Mesothelial cell of epicardium (in vitro differentiated cells): Measurements from ENCODE around the gene CISTR. TPM values are rescaled to one million over a fixed set of nuclear protein-coding genes. Genes with fewer than 3 reads are reported as not detected.

ENCODE experiments used
- DNase-seq, 2 experiments: peaks; one replicate each; pipeline ENCODE4 v3.0.0; 2021; ENCODE audit warnings: low spot score in 2 of 2; ENCODE audit not compliant: unreplicated experiment in 2 of 2
- H3K27ac Mint-ChIP-seq: 2 replicates; pipeline ENCODE4 v1.8.0; 2021; ENCODE audit warnings: mixed read lengths
- H3K27me3 Mint-ChIP-seq: 2 replicates; pipeline ENCODE4 v1.8.0; 2021; ENCODE audit warnings: low read depth, mixed read lengths
- H3K36me3 Mint-ChIP-seq: 2 replicates; pipeline ENCODE4 v1.8.0; 2021; ENCODE audit warnings: mixed read lengths
- H3K4me1 Mint-ChIP-seq: 2 replicates; pipeline ENCODE4 v1.8.0; 2021; ENCODE audit warnings: mixed read lengths
- H3K4me3 Mint-ChIP-seq: 2 replicates; pipeline ENCODE4 v1.8.0; 2021; ENCODE audit warnings: mild to moderate bottlenecking, moderate library complexity, mixed read lengths
- H3K9me3 Mint-ChIP-seq: 2 replicates; pipeline ENCODE4 v1.8.0; 2021; ENCODE audit warnings: mixed read lengths
- CTCF ChIP-seq: fragments of 200-600 bp; sonication (generic); IDR thresholded peaks from one replicate; pipeline ENCODE4 v1.5.0; 2021; ENCODE audit warnings: antibody characterized with exemption; ENCODE audit not compliant: unreplicated experiment
- total RNA-seq: library from RNA; stranded (reverse); gene quantifications from 3 replicates; pipeline ENCODE4 v1.2.1, GENCODE V29; 2021

CISTR gene
- total RNA-seq, 1 donor from 2014 or later: not detected

GRCh38 chr12:53717319-53717718 lies 34.5 kb downstream of the CISTR start:
- H3K4me1 Mint-ChIP-seq: no peaks in the 10 kb centered on the region
- no peaks in the 10 kb centered on the region for H3K27me3 Mint-ChIP-seq
- TF ChIP-seq CTCF: no peak
- no peaks in the 10 kb centered on the region for H3K9me3 Mint-ChIP-seq
- H3K4me3 Mint-ChIP-seq: no peak overlapping the region
- DNase-seq: no peak
- H3K27ac Mint-ChIP-seq: no peak overlapping the region
- H3K36me3 Mint-ChIP-seq: peaks cover 47% of the 10 kb centered on the region

DNA sequence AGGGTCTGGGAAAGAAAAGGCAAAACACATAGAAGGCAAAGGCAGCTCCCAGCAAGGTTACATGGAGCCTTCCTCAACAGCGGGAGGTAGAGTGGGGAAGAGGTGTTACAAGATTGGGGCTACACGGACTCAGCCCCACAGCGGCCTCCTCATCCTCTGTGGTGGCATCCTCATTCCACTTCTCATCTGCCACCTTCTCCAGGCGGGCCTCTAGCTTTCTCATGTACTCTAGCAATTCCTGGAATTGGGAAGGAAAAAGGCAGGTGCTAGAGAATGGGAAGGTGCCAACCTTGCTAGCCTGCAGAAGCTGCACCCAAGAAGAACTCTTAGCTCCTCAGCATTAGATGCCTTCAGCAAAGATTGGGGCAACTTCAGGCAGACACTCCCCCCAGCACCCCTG lies 37.8 kb downstream of the CISTR start:
- no peak for TF ChIP-seq CTCF
- H3K4me1 Mint-ChIP-seq: peaks cover 4% of the 10 kb centered on the region
- H3K36me3 Mint-ChIP-seq: peaks cover 24% of the 10 kb centered on the region
- no peak for DNase-seq
- no peaks in the 10 kb centered on the region for H3K9me3 Mint-ChIP-seq
- H3K27ac Mint-ChIP-seq: no peak overlapping the region
- H3K4me3 Mint-ChIP-seq: no peak overlapping the region
- peaks cover 6% of the 10 kb centered on the region for H3K27me3 Mint-ChIP-seq

GRCh38 chr12:53713516-53713915 lies 38.3 kb downstream of the CISTR start:
- no peak for TF ChIP-seq CTCF
- H3K27me3 Mint-ChIP-seq: peaks cover 11% of the 10 kb centered on the region
- peaks cover 5% of the 10 kb centered on the region for H3K4me1 Mint-ChIP-seq
- H3K27ac Mint-ChIP-seq: no peak overlapping the region
- peaks cover 24% of the 10 kb centered on the region for H3K36me3 Mint-ChIP-seq
- no peak for DNase-seq
- H3K4me3 Mint-ChIP-seq: no peak overlapping the region
- no peaks in the 10 kb centered on the region for H3K9me3 Mint-ChIP-seq

DNA sequence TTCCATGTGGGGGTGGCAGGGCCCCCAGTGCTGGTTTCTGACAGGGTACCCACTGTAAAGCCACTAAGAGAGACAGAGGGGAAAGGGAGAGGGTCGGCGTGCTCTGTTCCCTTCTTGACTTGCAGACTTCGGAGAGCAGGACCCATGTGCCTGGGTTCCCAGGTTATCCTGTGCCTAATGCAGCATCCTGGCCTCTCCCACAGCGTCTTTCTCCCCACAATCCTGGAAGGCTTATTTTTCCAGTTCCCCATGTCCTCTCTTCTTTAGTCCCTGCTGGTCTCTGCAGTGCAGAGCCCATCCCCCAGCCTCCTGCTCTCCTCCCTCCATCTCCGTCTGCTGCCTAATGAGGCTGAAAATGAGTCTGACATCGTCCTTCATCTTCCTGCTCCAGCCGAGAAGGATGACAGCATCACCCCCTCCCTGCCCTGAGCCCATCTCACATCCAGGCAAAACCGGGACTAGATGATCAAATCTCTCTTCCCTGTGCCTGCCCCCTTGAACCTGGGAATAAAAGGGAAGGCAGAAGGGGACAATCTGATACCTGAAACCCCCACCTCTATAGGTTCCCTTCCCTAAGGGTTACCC lies 39.6 kb downstream of the CISTR start:
- Mint-ChIP-seq H3K36me3 (peaks cover 21% of the 10 kb centered on the region), H3K27ac (no peak overlapping the region)
- no peak for DNase-seq

DNA sequence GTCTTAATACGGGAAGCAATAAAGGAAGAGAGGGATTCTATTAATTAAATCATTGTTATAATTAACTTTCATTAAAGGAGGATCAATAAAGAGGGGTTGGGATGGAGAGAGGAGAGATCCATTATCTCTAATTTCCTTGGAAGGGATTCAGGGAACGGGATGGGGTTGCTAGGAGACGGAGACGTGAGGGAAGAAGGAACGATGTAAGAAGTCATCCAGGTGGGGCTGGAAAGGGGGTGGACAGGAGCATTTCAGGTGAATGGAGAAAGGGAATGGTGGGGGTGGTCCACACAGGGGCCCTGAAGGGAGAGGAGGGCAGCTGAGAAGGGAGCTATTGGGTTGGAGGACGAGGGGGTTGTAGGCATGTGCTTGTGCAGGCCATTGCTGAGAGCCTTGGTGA lies 41.7 kb downstream of the CISTR start:
- Mint-ChIP-seq H3K4me1 (peaks cover 5% of the 10 kb centered on the region), H3K36me3 (peaks cover 14% of the 10 kb centered on the region)
- DNase-seq: no peak

More for the DNA sequence above, 39.6 kb downstream of the CISTR start:
- Mint-ChIP-seq H3K9me3 (no peaks in the 10 kb centered on the region), H3K4me3 (no peak overlapping the region), H3K4me1 (peaks cover 5% of the 10 kb centered on the region), H3K27me3 (peaks cover 20% of the 10 kb centered on the region)
- no peak for TF ChIP-seq CTCF

More for the DNA sequence above, 41.7 kb downstream of the CISTR start:
- Mint-ChIP-seq H3K4me3 (no peak overlapping the region), H3K9me3 (no peaks in the 10 kb centered on the region), H3K27me3 (peaks cover 40% of the 10 kb centered on the region), H3K27ac (no peak overlapping the region)
- no peak for TF ChIP-seq CTCF
